T-helper 17 cell (primary cell): ENCODE measurements around the gene MILR1. TPM values are rescaled to one million over a fixed set of nuclear protein-coding genes. Genes with fewer than 3 reads are reported as not detected.
A peak's percentile ranks its signal among the peaks of the same experiment; 100 is the strongest.
"Not testable (repeated sequence)": the region's sequence is repeated elsewhere in the genome, so short reads cannot be mapped to it uniquely, and the experiment has no call there.

Experiments
- ATAC-seq: fragments of 150-1000 bp; cut with Tn5 transposase; 2 replicates; pipeline ENCODE4 v1.10.0; 2021; ENCODE audit warnings: mild to moderate bottlenecking, moderate library complexity
- DNase-seq, 3 donors: peaks; one replicate each; pipeline versions ENCODE4 v3.0.0 to v3.0.0-alpha.2; 2020 to 2021
- H3K9me3 ChIP-seq: one replicate; pipeline ENCODE4 v1.7.0; 2013; ENCODE audit warnings: low read length, mild to moderate bottlenecking; ENCODE audit not compliant: control insufficient read depth, poor library complexity, severe bottlenecking
- H3K27ac Mint-ChIP-seq: one replicate; pipeline ENCODE4 v1.8.0; 2022; ENCODE audit warnings: mild to moderate bottlenecking, moderate library complexity, mixed read lengths
- H3K27me3 Mint-ChIP-seq: one replicate; pipeline ENCODE4 v1.8.0; 2022; ENCODE audit warnings: mixed read lengths
- H3K36me3 Mint-ChIP-seq: one replicate; pipeline ENCODE4 v1.8.0; 2022; ENCODE audit warnings: low read depth, mixed read lengths
- H3K4me1 Mint-ChIP-seq: one replicate; pipeline ENCODE4 v1.8.0; 2022; ENCODE audit warnings: mild to moderate bottlenecking, mixed read lengths
- H3K4me3 Mint-ChIP-seq: one replicate; pipeline ENCODE4 v1.8.0; 2022; ENCODE audit warnings: mild to moderate bottlenecking, moderate library complexity, mixed read lengths
- total RNA-seq, 4 donors: library from RNA in 2 of 4; stranded (reverse) in 2 of 4; gene quantifications; one replicate each; pipeline ENCODE4 v1.2.3 and lab custom pipeline; 2022 to 2026

Gene MILR1
- total RNA-seq, 2 donors from 2014 or later: 1.0 to 1.4 TPM

DNA sequence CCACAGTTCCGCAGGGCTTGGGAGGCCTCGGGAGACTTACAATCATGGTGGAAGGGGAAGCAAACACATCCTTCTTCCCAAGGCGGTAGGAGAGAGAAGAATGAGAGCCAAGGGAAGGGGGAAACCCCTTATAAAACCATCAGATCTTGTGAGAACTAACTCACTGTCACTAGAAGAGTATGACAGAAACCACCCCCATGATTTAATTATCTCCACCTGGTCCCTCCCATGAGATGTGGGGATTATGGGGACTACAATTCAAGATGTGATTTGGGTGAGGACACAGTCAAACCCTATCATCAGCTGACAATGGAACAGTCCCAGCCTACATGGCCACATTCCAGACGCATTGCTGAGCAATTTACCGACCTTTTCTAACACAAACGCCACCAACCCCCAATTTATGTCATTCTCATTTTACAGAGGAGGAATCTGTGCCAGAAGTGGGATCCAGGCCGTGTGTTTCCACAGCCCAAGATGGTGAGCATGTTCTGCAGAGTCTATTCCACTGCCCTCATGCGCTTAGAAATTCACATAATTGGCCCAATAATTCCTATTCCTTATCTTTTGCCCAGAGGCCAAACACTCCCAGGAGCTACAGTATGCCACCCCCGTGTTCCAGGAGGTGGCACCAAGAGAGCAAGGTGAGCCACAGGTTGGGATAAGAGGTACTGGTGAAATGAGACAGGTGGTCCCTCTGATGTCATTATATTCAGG lies 17.3 kb downstream of the MILR1 start:
- no peak overlapping the region for H3K27ac Mint-ChIP-seq
- ATAC-seq (no peak), DNase-seq (no peak)
- H3K4me1 Mint-ChIP-seq: peaks cover 3% of the 10 kb centered on the region
- H3K36me3 Mint-ChIP-seq: peaks cover 2% of the 10 kb centered on the region
- no peak overlapping the region for H3K4me3 Mint-ChIP-seq
- peaks cover 17% of the 10 kb centered on the region for H3K27me3 Mint-ChIP-seq
- no peaks in the 10 kb centered on the region for H3K9me3 ChIP-seq

DNA sequence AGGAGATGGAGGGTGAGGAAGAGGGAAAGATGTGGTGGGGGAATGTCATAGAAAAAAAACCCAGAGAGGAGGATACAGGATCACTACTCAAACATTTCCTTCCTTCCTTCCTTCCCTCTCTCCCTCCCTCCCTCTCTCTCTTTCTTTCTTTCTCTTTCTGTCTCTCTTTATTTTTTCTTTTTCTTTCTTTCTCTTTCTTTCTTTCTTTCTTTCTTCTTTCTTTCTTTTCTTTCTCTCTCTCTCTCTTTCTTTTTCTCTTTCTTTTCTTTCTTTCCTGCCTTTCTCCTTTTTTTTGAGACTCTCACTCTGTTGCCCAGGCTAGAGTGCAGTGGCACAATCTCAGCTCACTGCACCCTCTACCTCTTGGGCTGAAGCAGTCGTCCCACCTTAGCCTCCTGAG lies 17.9 kb downstream of the MILR1 start:
- peaks cover 12% of the 10 kb centered on the region for H3K27me3 Mint-ChIP-seq
- not testable (repeated sequence) for H3K9me3 ChIP-seq, H3K4me1 Mint-ChIP-seq, H3K36me3 Mint-ChIP-seq, ATAC-seq, H3K4me3 Mint-ChIP-seq, DNase-seq, H3K27ac Mint-ChIP-seq

DNA sequence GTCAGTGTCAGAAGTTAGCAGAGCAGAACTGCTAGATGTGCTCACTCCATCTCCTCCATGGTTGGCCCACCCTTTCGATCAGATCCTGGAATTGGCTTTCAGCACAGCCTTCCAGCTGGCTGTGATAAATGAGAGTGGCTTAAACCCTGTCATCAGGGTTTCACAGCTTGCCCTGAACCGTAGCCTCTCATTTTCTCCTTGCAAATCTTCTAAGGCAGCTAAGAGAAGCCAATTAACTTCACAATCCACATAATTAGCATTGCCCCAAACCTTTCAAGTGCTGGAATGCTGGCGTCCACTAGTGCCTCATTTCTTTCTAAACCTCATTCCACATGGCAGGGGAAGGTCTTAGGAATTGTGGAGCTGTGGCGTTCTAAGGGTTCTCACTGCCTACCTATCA lies 21.7 kb downstream of the MILR1 start:
- H3K4me1 Mint-ChIP-seq: no peaks in the 10 kb centered on the region
- ATAC-seq (no peak), DNase-seq (no peak)
- H3K27me3 Mint-ChIP-seq: peaks cover 6% of the 10 kb centered on the region
- no peaks in the 10 kb centered on the region for H3K9me3 ChIP-seq
- no peak overlapping the region for H3K27ac Mint-ChIP-seq
- H3K4me3 Mint-ChIP-seq: no peak overlapping the region
- H3K36me3 Mint-ChIP-seq: peaks cover 2% of the 10 kb centered on the region

DNA sequence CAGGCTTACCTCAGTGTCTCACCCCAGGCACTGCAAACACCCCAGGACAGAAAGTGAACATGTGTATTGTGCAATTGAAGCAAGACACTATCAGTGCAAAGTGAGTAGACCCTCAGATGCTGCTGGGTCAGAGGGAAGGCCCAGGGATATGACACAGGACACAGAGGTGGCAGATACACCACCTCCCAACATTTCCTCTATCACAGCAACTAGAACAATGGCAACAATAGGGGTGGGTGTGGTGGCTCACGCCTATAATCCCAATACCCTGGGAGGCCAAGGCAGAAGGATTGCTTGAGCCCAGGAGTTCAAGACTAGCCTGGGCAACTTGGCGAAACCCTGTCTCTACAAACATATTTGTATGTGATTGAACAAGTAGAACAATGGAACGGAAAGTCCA lies 22.5 kb downstream of the MILR1 start:
- Mint-ChIP-seq H3K36me3 (peaks cover 2% of the 10 kb centered on the region), H3K27ac (no peak overlapping the region), H3K4me1 (no peaks in the 10 kb centered on the region), H3K4me3 (no peak overlapping the region), H3K27me3 (no peaks in the 10 kb centered on the region)
- DNase-seq (no peak), ATAC-seq (no peak)
- no peaks in the 10 kb centered on the region for H3K9me3 ChIP-seq

DNA sequence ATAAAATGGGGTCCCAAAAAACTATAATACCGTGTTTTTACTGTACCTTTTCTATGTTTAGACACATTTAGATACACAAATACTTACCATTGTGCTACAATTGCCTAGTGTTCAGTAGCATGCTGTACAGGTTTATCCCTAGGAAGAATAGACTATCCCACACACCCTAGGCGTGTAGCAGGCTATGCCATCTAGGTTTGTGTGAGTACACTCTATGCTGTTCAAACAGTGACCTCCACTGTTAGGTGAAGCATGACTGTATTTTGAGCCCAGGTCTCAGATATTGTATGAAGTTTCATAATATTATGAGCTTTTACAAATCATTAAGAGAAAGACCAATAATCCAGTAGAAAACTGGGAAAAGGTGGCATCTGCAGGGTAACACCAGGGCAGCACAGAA lies 23.6 kb downstream of the MILR1 start:
- ATAC-seq (no peak), DNase-seq (no peak)
- no peaks in the 10 kb centered on the region for H3K4me1 Mint-ChIP-seq
- no peak overlapping the region for H3K27ac Mint-ChIP-seq
- no peak overlapping the region for H3K4me3 Mint-ChIP-seq
- H3K9me3 ChIP-seq: no peaks in the 10 kb centered on the region
- H3K27me3 Mint-ChIP-seq: no peaks in the 10 kb centered on the region
- no peaks in the 10 kb centered on the region for H3K36me3 Mint-ChIP-seq

DNA sequence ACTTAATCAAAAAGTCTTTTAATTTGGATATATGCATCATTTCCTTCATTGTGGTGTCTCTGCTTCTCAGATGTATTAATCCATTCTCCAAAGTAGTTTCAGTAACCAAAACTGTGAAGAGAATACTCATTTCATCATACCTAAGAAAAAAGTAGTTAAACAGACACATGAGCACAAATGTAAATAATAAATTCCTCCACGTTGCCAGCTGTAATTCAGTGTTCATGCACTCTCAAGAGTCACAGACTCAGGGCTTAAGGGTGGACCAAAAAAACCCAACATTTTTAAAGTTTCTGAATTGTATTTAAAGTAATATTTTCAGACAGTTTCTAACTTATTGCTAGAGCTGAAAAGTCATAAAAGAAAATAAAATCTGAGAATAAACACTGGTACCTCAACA lies 28.9 kb downstream of the MILR1 start:
- H3K27ac Mint-ChIP-seq: no peak overlapping the region
- ATAC-seq: no peak
- no peaks in the 10 kb centered on the region for H3K9me3 ChIP-seq
- H3K4me3 Mint-ChIP-seq: no peak overlapping the region
- peaks cover 2% of the 10 kb centered on the region for H3K36me3 Mint-ChIP-seq
- H3K4me1 Mint-ChIP-seq: no peaks in the 10 kb centered on the region
- DNase-seq: no peak
- no peaks in the 10 kb centered on the region for H3K27me3 Mint-ChIP-seq

DNA sequence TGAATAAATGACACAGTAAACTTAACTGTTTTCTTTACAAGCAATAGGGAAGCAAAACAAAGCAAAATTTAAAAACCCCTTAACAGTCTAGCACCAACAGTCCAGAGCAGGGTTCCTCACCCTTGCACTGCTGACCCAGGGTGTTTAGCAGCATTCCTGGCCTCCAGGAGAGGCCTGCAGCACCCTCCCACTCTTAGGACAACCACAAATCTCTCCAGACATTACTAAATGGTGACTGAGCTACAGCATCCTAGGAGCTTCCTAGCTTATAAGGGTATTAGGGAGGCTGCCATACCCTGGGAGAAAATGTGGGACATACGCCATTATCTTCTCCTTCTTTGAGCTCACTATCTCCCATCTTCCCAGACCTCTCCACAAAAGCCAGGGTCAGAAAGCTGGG lies 32.0 kb downstream of the MILR1 start:
- Mint-ChIP-seq H3K27ac (no peak overlapping the region), H3K4me3 (no peak overlapping the region), H3K27me3 (no peaks in the 10 kb centered on the region), H3K4me1 (peaks cover 11% of the 10 kb centered on the region), H3K36me3 (peaks cover 2% of the 10 kb centered on the region)
- DNase-seq: no peak
- H3K9me3 ChIP-seq: no peaks in the 10 kb centered on the region
- ATAC-seq: no peak

DNA sequence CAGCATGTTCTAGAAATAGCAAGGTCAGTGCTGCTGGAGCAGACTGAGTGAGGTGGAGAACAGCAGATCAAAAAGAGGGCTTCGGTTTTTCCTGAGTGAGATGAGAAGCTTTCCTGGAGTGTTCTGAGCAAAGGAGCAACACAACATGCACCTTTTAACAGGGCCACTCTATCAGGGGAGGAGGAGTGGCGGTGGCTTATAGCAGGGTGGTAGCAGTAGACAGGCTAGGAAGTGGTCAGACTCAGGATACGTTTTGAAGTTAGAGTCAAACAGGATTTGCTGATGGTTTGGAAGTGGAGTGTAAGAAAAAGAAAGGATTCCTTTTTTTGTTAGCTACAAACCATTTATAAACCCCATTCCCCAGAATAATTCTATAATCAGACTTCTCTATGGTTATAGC lies 35.5 kb downstream of the MILR1 start:
- Mint-ChIP-seq H3K27me3 (no peaks in the 10 kb centered on the region), H3K27ac (peak overlapping the region; percentile 74), H3K4me3 (no peak overlapping the region), H3K4me1 (peaks cover 13% of the 10 kb centered on the region), H3K36me3 (peaks cover 2% of the 10 kb centered on the region)
- ATAC-seq (no peak), DNase-seq (no peak)
- H3K9me3 ChIP-seq: no peaks in the 10 kb centered on the region

DNA sequence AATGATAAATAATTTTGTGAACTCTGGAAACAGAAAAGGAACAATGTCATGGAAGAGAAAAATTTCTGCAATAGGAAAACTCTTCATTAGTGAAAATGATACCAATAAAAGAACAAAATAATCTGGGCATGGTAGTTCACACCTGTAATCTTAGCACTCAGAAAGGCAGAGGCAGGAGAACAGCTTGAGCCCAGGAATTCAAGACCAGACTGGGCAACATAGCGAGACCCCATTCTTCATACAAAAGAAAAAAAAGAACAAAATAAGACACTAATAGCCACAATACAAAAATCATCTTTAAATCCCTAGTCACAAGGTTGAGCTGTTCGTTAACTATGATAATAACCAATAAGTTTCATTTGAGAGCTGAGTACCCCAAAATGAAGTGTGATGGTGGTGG lies 39.4 kb downstream of the MILR1 start:
- peaks cover 16% of the 10 kb centered on the region for H3K4me1 Mint-ChIP-seq
- no peak overlapping the region for H3K4me3 Mint-ChIP-seq
- no peak for ATAC-seq
- H3K9me3 ChIP-seq: no peaks in the 10 kb centered on the region
- DNase-seq: no peak
- no peaks in the 10 kb centered on the region for H3K36me3 Mint-ChIP-seq
- H3K27ac Mint-ChIP-seq: no peak overlapping the region
- H3K27me3 Mint-ChIP-seq: no peaks in the 10 kb centered on the region

DNA sequence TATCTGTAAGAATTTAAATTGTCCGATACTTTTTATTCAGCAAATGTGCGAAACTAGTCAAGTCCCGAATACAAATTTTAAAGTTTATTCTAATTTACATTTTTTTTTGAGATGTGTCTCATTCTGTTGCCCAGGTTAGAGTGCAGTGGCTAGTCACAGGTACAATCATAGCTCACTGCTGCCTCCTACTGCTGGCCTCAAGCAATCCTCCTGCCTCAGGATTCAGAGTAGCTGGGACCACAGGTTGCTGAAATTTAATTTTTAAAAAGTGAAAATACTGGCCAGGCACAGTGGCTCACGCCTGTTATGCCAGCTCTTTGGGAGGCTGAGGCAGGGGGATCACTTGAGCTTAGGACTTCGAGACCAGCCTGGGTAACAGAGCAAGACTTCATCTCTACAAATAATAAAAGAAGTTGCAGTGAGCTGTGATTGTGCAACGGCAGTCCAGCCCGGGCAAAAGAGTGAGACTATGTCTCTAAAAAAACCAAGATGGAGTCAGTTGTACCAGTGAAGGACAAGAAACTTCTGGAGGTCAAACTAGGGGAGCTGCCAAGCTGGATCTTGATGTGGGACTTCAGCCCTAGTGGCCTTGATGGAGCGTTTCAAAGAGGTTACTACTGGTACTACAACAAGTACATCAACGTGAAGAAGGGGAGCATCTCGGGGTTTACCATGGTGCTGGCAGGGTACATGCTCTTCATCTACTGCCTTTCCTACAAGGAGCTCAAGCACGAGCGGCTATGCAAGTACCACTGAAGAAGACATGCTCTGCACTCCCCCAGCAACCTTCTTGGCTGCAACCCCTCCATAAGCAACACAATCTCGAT lies 42.3 kb downstream of the MILR1 start:
- Mint-ChIP-seq H3K36me3 (no peaks in the 10 kb centered on the region), H3K4me3 (no peak overlapping the region), H3K27ac (no peak overlapping the region), H3K27me3 (no peaks in the 10 kb centered on the region), H3K4me1 (peaks cover 18% of the 10 kb centered on the region)
- H3K9me3 ChIP-seq: no peaks in the 10 kb centered on the region
- ATAC-seq (peak; percentile 78), DNase-seq (peak in 1 of 3 donors; percentile 45)

DNA sequence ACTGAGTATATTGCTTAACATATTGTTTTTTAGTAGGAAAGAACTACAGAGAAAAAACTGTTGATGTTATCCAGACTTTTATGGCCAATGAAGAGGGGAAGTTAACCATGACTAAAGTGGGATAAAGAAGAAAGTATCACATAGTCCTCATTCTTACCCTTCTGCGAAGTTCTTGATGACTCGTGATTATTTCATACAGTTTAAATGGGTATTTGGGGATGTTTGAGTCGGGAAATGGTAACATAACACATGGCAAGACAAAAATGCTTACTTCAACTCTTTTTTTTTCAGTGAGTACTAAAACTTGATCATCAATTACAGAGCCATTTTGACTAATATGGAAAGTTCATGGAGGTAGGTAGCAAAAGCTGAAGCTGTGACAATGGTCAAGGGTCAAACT lies 43.1 kb downstream of the MILR1 start:
- no peak for DNase-seq
- no peaks in the 10 kb centered on the region for H3K9me3 ChIP-seq
- no peak overlapping the region for H3K4me3 Mint-ChIP-seq
- H3K27ac Mint-ChIP-seq: no peak overlapping the region
- H3K4me1 Mint-ChIP-seq: peaks cover 26% of the 10 kb centered on the region
- peaks cover 3% of the 10 kb centered on the region for H3K36me3 Mint-ChIP-seq
- ATAC-seq: no peak
- H3K27me3 Mint-ChIP-seq: no peaks in the 10 kb centered on the region

DNA sequence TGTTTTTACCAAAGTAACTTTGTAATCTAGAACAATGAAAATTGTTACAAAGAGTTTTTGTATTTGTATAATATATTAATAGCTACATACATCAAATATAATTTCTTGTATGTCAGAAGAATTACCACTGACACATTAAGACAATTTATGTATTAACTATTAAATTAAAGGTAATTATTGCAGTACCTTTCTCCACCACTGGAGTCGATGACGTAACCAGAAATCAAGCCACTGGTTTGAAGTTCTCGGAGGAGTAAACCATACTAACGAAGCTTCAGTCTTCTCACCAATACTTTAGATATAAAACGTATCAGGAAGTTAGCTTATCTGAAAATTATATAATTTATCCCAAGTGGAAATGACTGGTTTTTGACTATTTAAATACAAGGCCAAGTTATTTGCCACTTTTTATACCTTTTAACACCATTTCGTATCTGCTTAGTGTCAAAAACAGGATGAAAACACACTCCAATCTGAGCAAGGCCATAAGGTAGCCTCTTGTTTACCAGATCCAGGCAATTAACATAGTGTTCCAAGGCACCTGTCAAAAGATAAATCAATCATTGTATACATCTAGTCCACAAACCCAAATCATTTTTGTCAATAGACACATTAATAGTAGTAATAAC lies 43.7 kb downstream of the MILR1 start:
- Mint-ChIP-seq H3K4me1 (peaks cover 32% of the 10 kb centered on the region), H3K27me3 (no peaks in the 10 kb centered on the region), H3K4me3 (no peak overlapping the region)

DNA sequence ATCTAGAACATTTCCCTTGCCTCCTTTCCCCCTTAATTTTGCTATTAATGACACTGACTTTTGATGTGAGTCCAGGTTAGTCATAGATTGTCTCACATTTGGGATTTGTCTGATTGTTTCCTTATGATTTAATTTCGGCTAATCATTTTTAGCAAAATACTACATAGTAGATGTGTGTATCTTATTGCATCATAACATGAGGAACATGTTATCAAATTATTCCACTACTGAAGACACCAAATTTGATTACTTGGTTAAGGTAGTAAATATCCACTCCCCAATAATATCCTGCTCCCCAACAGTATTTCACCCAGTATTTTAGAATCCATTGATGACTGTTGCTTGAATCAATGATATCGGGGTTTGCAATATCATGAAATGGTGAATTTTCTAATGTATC lies 45.2 kb downstream of the MILR1 start:
- H3K27me3 Mint-ChIP-seq: no peaks in the 10 kb centered on the region
- peak overlapping the region; percentile 66 for H3K4me3 Mint-ChIP-seq
- H3K4me1 Mint-ChIP-seq: peaks cover 40% of the 10 kb centered on the region
- no peak for ATAC-seq
- peaks cover 6% of the 10 kb centered on the region for H3K36me3 Mint-ChIP-seq
- peak overlapping the region; percentile 76 for H3K27ac Mint-ChIP-seq
- no peak for DNase-seq
- no peaks in the 10 kb centered on the region for H3K9me3 ChIP-seq

More for the DNA sequence above, 43.7 kb downstream of the MILR1 start:
- Mint-ChIP-seq H3K36me3 (peaks cover 6% of the 10 kb centered on the region), H3K27ac (peak overlapping the region; percentile 11)
- ATAC-seq (no peak), DNase-seq (no peak)
- H3K9me3 ChIP-seq: no peaks in the 10 kb centered on the region
